Urothelium cell line (cell line): ENCODE data around the gene SERTM2.

Source experiments
- DNase-seq: peaks from one replicate; pipeline ENCODE4 v3.0.0; 2011; ENCODE audit warnings: low spot score, mixed read lengths
- FAIRE-seq: peaks from 2 replicates; lab custom pipeline; 2011; peaks lifted over from hg19 to GRCh38; lab: Jason Lieb, UNC

The SERTM2 gene

GRCh38 chrX:111555406-111555958 is 44.0 kb downstream of the SERTM2 start:
- no peak for FAIRE-seq
- DNase-seq = no peak

DNA sequence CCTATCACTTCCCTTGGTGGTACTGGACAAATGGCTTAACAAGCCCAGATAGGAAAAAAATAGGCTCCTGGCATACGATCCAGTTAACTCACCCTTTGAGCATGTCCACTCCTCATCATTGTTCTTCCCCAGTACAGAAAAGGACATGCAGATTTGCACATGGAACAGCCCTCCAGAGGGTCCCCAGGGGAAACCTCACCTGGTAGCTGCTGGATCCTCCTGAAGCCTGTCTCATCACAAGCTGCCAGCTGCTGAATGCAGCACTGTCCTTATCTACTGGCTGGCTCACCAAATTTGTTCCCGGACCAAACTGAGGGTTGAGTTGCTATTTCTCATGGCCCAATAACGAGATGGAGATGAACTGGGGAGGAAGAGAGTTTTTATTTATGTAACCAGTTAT is 49.4 kb downstream of the SERTM2 start:
- DNase-seq (no peak), FAIRE-seq (no peak)

- no peak for DNase-seq
Measured at GRCh38 chrX:111561851-111562250, 50.4 kb downstream of the SERTM2 start.

GRCh38 chrX:111567542-111568255 is 56.3 kb downstream of the SERTM2 start:
- DNase-seq (no peak), FAIRE-seq (no peak)

More at GRCh38 chrX:111561851-111562250, 50.4 kb downstream of the SERTM2 start:
- FAIRE-seq = no peak

DNA sequence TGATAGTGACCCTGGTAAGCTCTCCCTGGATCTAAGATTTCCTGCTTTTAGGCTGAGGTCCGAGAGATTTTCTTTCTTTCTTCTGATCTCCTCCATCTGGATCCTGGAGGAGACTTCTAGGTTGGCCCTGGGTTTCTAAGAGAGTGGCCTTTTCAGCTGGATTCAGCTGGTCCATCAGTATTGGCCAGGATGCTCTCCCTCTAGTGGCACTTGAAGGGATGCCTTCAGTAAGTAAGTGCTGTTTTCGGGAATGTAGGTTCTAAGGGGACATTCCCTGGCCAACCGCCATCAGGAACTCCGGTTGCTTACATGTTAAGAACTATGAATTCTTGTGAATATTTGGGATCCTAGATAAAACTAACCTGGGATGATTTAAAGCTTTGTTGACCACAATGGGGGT is 56.9 kb downstream of the SERTM2 start:
- FAIRE-seq = no peak
- DNase-seq = peak; percentile 3

GRCh38 chrX:111568817-111569216 is 57.4 kb downstream of the SERTM2 start:
- FAIRE-seq (no peak), DNase-seq (no peak)
